ENCODE measurements around the gene MZT1. TPM values are rescaled to one million over a fixed set of nuclear protein-coding genes. Genes with fewer than 3 reads are reported as not detected.

The MZT1 gene
- total RNA-seq, 1 experiment from 2014 or later, result 22.9 TPM

DNA sequence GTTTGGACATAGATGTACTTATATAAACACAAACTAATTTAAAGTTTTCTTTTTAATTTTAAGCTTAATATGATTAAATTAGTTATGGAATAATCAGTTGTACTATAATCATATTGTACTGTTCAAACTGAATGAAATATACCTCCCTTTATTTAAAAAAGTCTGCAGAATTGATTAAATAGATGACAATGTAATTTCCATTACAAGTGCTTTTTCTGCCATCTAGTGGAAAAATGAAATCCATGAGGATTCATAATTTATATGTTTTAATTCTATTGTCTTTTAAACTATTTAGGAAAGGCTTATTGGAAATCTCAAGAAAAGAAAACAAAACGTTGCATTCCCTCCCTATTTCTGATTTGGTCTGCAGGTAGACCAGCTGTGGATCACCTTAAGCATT is 30.9 kb downstream of the MZT1 start:
- Histone ChIP-seq H3K4me3 (ENCODE audit: low read depth, low read length) (no peak overlapping the region), H3K27me3 (replicated peaks; ENCODE audit: control insufficient read depth, insufficient read depth, low read length) (no peaks in the 10 kb centered on the region), H3K9me3 (peaks cover 11% of the 10 kb centered on the region), H3K4me1 (no peaks in the 10 kb centered on the region), H3K36me3 (ENCODE audit: control insufficient read depth, insufficient read depth, low read length) (no peaks in the 10 kb centered on the region)
- ChIA-PET CTCF (no interaction called here), POLR2A (no interaction called here)
- no peak overlapping the region for H3K4me3 Mint-ChIP-seq (ENCODE audit: unreplicated experiment)
- DNase-seq, result no peak
- TF ChIP-seq, protein P1, sequence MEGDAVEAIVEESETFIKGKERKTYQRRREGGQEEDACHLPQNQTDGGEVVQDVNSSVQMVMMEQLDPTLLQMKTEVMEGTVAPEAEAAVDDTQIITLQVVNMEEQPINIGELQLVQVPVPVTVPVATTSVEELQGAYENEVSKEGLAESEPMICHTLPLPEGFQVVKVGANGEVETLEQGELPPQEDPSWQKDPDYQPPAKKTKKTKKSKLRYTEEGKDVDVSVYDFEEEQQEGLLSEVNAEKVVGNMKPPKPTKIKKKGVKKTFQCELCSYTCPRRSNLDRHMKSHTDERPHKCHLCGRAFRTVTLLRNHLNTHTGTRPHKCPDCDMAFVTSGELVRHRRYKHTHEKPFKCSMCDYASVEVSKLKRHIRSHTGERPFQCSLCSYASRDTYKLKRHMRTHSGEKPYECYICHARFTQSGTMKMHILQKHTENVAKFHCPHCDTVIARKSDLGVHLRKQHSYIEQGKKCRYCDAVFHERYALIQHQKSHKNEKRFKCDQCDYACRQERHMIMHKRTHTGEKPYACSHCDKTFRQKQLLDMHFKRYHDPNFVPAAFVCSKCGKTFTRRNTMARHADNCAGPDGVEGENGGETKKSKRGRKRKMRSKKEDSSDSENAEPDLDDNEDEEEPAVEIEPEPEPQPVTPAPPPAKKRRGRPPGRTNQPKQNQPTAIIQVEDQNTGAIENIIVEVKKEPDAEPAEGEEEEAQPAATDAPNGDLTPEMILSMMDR (IDR thresholded peaks at IDR 0.05; ENCODE audit: insufficient read depth in 1 of 2, low read depth in 1 of 2, low read length in 1 of 2, severe bottlenecking in 1 of 2, unreplicated experiment in 1 of 2), result peak in 1 of 2 experiments; percentile 58
- no peak overlapping the region for H3K27ac Mint-ChIP-seq (ENCODE audit: unreplicated experiment)
- no peaks in the 10 kb centered on the region for H3K4me1 Mint-ChIP-seq (ENCODE audit: low read depth, unreplicated experiment)
- no TSS peak for BruUV-seq (replicated peaks)
- intact Hi-C loops (cut with micrococcal nuclease; ENCODE audit: unreplicated experiment), result loop anchor here (1.0 to 5.0 kb wide), 4 partner anchors 53 to 1376 kb away; no protein-coding TSS in a partner anchor
- H3K9me3 Mint-ChIP-seq (ENCODE audit: unreplicated experiment), result no peaks in the 10 kb centered on the region
- H3K27me3 Mint-ChIP-seq (ENCODE audit: insufficient read depth, unreplicated experiment), result no peaks in the 10 kb centered on the region
- H3K36me3 Mint-ChIP-seq (ENCODE audit: insufficient read depth, unreplicated experiment), result no peaks in the 10 kb centered on the region

DNA sequence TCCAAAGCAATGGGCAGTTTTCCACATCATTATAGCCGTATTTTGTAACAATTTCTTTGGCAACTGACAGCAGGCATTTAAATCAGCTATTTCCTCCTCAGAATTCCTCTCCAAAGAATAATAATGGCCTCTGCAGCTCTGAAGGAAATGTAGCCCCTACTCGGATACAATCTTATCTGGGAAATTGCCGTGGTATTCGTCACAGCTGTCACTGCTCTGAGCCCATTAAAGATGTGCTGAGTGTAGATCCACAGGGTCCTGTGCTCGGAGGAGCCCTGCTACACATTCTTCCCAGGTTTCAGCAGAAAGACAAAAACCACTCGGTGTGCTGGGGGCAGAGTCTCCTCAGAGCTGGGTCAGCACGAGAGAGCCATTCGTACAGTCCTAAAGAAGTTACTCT is 33.1 kb downstream of the MZT1 start:
- TF ChIP-seq, protein P1 (IDR thresholded peaks at IDR 0.05; ENCODE audit: insufficient read depth in 1 of 2, low read depth in 1 of 2, low read length in 1 of 2, severe bottlenecking in 1 of 2, unreplicated experiment in 1 of 2), result no peak
- BruUV-seq (replicated peaks), result no TSS peak
- Mint-ChIP-seq H3K27ac (ENCODE audit: unreplicated experiment) (no peak overlapping the region), H3K9me3 (ENCODE audit: unreplicated experiment) (no peaks in the 10 kb centered on the region), H3K36me3 (ENCODE audit: insufficient read depth, unreplicated experiment) (no peaks in the 10 kb centered on the region), H3K4me3 (ENCODE audit: unreplicated experiment) (no peak overlapping the region), H3K4me1 (ENCODE audit: low read depth, unreplicated experiment) (no peaks in the 10 kb centered on the region), H3K27me3 (ENCODE audit: insufficient read depth, unreplicated experiment) (no peaks in the 10 kb centered on the region)
- Histone ChIP-seq H3K36me3 (ENCODE audit: control insufficient read depth, insufficient read depth, low read length) (no peaks in the 10 kb centered on the region), H3K4me3 (ENCODE audit: low read depth, low read length) (no peak overlapping the region), H3K9me3 (peaks cover 11% of the 10 kb centered on the region), H3K4me1 (no peaks in the 10 kb centered on the region), H3K27me3 (replicated peaks; ENCODE audit: control insufficient read depth, insufficient read depth, low read length) (no peaks in the 10 kb centered on the region)
- POLR2A ChIA-PET, result interaction anchor here (0.6 kb wide), 1 partner anchor 828 kb away, joined by 3 read pairs; no protein-coding TSS in a partner anchor
- intact Hi-C loops (cut with micrococcal nuclease; ENCODE audit: unreplicated experiment), result no loop called here
- CTCF ChIA-PET, result interaction anchor here (0.7 kb wide), 1 partner anchor 1586 kb away, joined by 3 read pairs; no protein-coding TSS in a partner anchor
- DNase-seq, result no peak

DNA sequence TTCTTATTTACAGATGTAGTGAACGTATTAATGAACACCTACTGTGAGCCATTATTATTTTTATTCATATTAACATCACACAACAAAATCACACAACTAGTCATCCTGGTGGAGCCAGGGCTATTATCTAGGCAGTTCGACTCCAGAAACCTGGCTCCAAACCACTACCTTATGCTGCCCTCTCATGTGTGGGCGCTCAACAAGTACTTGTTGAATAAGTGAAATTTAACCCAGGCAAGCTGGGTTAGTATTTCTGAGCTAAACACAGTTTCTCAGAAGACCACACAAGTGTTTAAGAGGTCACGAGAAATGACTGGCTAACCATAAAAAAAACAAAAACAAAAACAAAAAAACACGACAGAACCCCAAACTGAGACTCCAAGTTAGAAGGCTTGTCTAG is 33.6 kb downstream of the MZT1 start:
- TF ChIP-seq, protein P1 (IDR thresholded peaks at IDR 0.05; ENCODE audit: insufficient read depth in 1 of 2, low read depth in 1 of 2, low read length in 1 of 2, severe bottlenecking in 1 of 2, unreplicated experiment in 1 of 2), result no peak
- Mint-ChIP-seq H3K27ac (ENCODE audit: unreplicated experiment) (no peak overlapping the region), H3K9me3 (ENCODE audit: unreplicated experiment) (no peaks in the 10 kb centered on the region), H3K36me3 (ENCODE audit: insufficient read depth, unreplicated experiment) (no peaks in the 10 kb centered on the region), H3K4me1 (ENCODE audit: low read depth, unreplicated experiment) (no peaks in the 10 kb centered on the region), H3K4me3 (ENCODE audit: unreplicated experiment) (no peak overlapping the region), H3K27me3 (ENCODE audit: insufficient read depth, unreplicated experiment) (no peaks in the 10 kb centered on the region)
- Histone ChIP-seq H3K27me3 (replicated peaks; ENCODE audit: control insufficient read depth, insufficient read depth, low read length) (no peaks in the 10 kb centered on the region), H3K4me1 (no peaks in the 10 kb centered on the region), H3K9me3 (peaks cover 11% of the 10 kb centered on the region), H3K4me3 (ENCODE audit: low read depth, low read length) (no peak overlapping the region), H3K36me3 (ENCODE audit: control insufficient read depth, insufficient read depth, low read length) (no peaks in the 10 kb centered on the region)
- POLR2A ChIA-PET, result no interaction called here
- DNase-seq, result no peak
- intact Hi-C loops (cut with micrococcal nuclease; ENCODE audit: unreplicated experiment), result no loop called here
- no TSS peak for BruUV-seq (replicated peaks)
- CTCF ChIA-PET, result no interaction called here
